Measurements from ENCODE around the gene HIBCH. TPM values are rescaled to one million over a fixed set of nuclear protein-coding genes. Genes with fewer than 3 reads are reported as not detected.

Gene HIBCH
- total and polyA plus RNA-seq, 10 donors, result 12.0 to 38.7 (median 25.5) TPM

DNA sequence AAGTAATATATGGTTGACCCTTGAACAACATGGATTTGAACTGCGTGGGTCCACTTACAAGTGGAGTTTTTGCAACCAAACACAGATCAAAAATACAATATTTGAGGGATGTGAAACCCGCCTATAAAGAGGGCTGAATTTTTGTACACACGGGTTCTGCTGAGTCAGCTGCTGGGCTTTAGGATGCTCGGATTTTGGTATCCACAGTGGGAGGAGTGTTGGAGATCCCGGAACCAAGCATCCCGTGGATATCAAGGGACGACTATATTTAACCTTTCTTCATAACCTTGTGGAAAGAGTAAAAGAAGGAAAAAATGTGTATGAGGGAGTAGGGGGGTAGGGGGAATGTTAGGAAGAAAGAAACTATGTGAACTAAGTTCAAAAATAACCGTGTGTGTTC lies 13.8 kb upstream of the HIBCH start:
- intact Hi-C loops (cut with DNase I; ENCODE audit: low total_unique reads), result no loop called here
- no peaks in the 10 kb centered on the region for H3K4me1 ChIP-seq
- no peaks in the 10 kb centered on the region for H3K9me3 ChIP-seq
- H3K27me3 ChIP-seq (replicated peaks in 1 of 7), result no peaks in the 10 kb centered on the region
- no peak for DNase-seq
- TF ChIP-seq POLR2A (IDR thresholded peaks at IDR 0.05) (no peak), POLR2AphosphoS5 (IDR thresholded peaks at IDR 0.05) (no peak)
- TF ChIP-seq, protein P1, sequence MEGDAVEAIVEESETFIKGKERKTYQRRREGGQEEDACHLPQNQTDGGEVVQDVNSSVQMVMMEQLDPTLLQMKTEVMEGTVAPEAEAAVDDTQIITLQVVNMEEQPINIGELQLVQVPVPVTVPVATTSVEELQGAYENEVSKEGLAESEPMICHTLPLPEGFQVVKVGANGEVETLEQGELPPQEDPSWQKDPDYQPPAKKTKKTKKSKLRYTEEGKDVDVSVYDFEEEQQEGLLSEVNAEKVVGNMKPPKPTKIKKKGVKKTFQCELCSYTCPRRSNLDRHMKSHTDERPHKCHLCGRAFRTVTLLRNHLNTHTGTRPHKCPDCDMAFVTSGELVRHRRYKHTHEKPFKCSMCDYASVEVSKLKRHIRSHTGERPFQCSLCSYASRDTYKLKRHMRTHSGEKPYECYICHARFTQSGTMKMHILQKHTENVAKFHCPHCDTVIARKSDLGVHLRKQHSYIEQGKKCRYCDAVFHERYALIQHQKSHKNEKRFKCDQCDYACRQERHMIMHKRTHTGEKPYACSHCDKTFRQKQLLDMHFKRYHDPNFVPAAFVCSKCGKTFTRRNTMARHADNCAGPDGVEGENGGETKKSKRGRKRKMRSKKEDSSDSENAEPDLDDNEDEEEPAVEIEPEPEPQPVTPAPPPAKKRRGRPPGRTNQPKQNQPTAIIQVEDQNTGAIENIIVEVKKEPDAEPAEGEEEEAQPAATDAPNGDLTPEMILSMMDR (IDR thresholded peaks at IDR 0.05 in 8 of 11, conservative IDR thresholded peaks at IDR 0.05 in 3 of 11), result no peak
- no peak overlapping the region for H3K4me3 ChIP-seq
- no peaks in the 10 kb centered on the region for H3K36me3 ChIP-seq
- H3K27ac ChIP-seq, result peak overlapping the region in 7 of 8 donors; percentile 35 to 83 (median 75)
- 64 to 75% (median 67%) methylated on average over 8 of the region's 8 CpGs for WGBS, 5 donors

DNA sequence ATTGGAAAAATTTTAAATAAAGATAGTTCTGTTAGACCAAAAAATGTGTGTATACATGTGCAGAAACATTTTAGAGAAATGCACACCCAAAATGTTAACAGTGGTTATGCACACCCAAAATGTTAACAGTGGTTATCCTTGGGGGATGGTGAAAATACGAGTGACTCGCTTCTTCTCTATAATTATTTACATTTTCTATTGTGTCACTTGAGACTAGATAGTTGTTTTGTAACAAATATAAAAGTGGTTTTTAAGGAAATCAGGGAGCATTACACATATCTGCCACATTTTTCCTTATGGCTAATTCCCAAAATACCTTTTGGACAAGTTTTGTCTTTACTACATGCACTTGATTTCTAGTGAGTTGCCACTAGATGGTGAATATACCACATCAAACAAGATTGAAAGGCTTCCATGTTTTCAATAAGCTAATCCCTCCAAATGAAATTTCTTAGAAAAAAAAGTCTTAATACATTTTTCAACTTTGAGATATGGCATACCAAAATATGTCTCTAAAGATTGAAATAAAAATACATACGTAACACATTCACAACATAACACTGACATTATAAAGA lies 9.0 kb upstream of the HIBCH start:
- no peak for DNase-seq
- Histone ChIP-seq H3K4me3 (no peak overlapping the region), H3K4me1 (no peaks in the 10 kb centered on the region), H3K36me3 (no peaks in the 10 kb centered on the region), H3K9me3 (no peaks in the 10 kb centered on the region), H3K27ac (no peak overlapping the region), H3K27me3 (replicated peaks in 1 of 7) (no peaks in the 10 kb centered on the region)
- TF ChIP-seq POLR2A (IDR thresholded peaks at IDR 0.05) (no peak), POLR2AphosphoS5 (IDR thresholded peaks at IDR 0.05) (no peak)
- TF ChIP-seq, protein P1 (IDR thresholded peaks at IDR 0.05 in 8 of 11, conservative IDR thresholded peaks at IDR 0.05 in 3 of 11), result no peak
- intact Hi-C loops (cut with DNase I; ENCODE audit: low total_unique reads), result no loop called here
- 91 to 96% (median 92%) methylated on average over 3 of the region's 3 CpGs for WGBS, 5 donors

DNA sequence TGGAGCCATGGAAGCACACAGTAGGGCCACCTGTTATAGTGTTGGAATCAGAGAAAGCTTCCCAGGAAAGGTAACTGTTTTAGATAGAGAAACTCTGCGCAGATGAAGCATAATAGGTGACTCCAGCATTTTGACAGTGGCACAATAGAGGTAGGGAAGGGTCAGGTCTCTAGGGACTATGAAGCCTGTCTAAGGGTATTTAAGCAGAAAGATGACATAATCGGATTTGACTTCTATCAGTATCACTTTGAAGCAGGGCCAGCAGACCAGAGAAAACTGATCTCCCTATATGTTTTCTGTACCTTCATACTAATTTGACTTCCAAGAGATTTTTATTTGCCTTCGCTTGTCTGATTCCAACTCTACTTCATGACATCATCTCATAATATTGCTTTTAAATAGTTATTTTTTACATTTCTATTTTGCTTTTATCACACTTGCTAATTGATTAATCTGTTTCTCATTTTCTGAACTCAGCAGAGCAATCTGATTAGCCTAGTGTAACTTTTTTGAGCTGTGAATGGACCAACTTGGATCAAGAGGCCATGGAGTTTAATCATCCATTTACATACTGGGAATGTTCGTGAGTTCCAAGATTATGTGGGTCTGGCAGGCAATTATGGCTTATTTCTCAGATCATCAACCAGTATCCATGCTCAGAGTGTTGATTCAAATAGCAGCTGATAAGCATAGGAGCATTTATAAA lies 8.4 kb upstream of the HIBCH start:
- Histone ChIP-seq H3K36me3 (no peaks in the 10 kb centered on the region), H3K4me3 (no peak overlapping the region), H3K4me1 (no peaks in the 10 kb centered on the region), H3K27me3 (replicated peaks in 1 of 7) (no peaks in the 10 kb centered on the region), H3K9me3 (no peaks in the 10 kb centered on the region), H3K27ac (no peak overlapping the region)
- TF ChIP-seq, protein P1 (IDR thresholded peaks at IDR 0.05 in 8 of 11, conservative IDR thresholded peaks at IDR 0.05 in 3 of 11), result no peak
- TF ChIP-seq POLR2AphosphoS5 (IDR thresholded peaks at IDR 0.05) (no peak), POLR2A (IDR thresholded peaks at IDR 0.05) (no peak)
- no peak for DNase-seq
- 78 to 95% (median 83%) methylated on average over 4 of the region's 4 CpGs for WGBS, 5 donors
- intact Hi-C loops (cut with DNase I; ENCODE audit: low total_unique reads), result no loop called here

DNA sequence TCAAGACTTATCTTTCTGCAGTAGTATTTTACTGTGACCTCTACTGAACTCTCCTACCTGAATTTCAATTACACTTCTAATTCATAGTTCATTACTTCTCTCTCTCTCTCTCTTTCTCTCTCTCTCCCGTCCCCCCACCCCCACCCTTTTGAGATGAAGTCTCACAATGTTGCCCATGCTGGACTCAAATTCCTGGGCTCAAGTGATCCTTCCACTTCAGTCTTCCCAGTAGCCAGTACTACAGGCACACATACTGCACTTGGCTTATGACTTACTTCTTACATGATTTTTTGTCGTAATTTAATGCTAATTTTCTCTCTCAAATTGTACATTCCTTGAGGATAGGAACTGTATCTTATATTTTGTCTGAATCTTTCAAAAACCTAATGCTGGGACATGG lies 6.0 kb upstream of the HIBCH start:
- Histone ChIP-seq H3K27me3 (replicated peaks in 1 of 7) (no peaks in the 10 kb centered on the region), H3K27ac (no peak overlapping the region), H3K9me3 (no peaks in the 10 kb centered on the region), H3K36me3 (no peaks in the 10 kb centered on the region), H3K4me1 (peaks cover 0 to 3% (median 2%) of the 10 kb centered on the region in 6 donors), H3K4me3 (no peak overlapping the region)
- intact Hi-C loops (cut with DNase I; ENCODE audit: low total_unique reads), result no loop called here
- TF ChIP-seq, protein P1 (IDR thresholded peaks at IDR 0.05 in 8 of 11, conservative IDR thresholded peaks at IDR 0.05 in 3 of 11), result no peak
- TF ChIP-seq POLR2AphosphoS5 (IDR thresholded peaks at IDR 0.05) (no peak), POLR2A (IDR thresholded peaks at IDR 0.05) (no peak)
- DNase-seq, result no peak
- 78 to 93% (median 81%) methylated on average over 2 of the region's 2 CpGs for WGBS, 5 donors
